Hepatocyte (in vitro differentiated cells): ENCODE results near the gene CDPF1.

Source experiments
- EZH2phosphoT487 ChIP-seq: fragments of 200-600 bp; sonication (generic); IDR thresholded peaks from one replicate; pipeline ENCODE4 v1.6.1; 2018; ENCODE audit warnings: antibody characterized with exemption, mild to moderate bottlenecking, low read depth, moderate library complexity; ENCODE audit not compliant: unreplicated experiment, severe bottlenecking
- TF ChIP-seq, protein P1 (sequence below): fragments of 200-600 bp; sonication (generic); IDR thresholded peaks from 2 replicates; pipeline ENCODE4 v1.5.1; 2016; ENCODE audit warnings: antibody characterized with exemption, mild to moderate bottlenecking; ENCODE audit not compliant: poor library complexity

DNA sequence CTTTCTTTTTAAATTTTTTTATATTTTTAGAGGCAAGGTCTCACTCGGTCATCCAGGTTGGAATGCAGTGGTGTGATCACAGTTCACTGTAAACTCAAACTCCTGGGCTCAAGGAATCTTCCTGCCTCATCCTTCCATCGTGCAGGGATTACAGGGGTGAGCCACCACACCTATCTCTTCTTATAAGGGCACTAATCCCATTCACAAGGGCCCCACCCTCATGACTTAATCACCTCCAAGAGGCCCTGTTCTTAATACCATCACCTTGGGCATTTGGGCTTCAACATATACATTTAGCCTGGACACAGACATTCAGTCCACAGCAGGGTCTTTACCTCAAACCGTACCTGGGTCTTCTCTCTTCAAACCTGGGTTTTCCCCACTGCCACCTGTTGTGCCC, 42.1 kb upstream of the CDPF1 start:
- TF ChIP-seq, protein P1, sequence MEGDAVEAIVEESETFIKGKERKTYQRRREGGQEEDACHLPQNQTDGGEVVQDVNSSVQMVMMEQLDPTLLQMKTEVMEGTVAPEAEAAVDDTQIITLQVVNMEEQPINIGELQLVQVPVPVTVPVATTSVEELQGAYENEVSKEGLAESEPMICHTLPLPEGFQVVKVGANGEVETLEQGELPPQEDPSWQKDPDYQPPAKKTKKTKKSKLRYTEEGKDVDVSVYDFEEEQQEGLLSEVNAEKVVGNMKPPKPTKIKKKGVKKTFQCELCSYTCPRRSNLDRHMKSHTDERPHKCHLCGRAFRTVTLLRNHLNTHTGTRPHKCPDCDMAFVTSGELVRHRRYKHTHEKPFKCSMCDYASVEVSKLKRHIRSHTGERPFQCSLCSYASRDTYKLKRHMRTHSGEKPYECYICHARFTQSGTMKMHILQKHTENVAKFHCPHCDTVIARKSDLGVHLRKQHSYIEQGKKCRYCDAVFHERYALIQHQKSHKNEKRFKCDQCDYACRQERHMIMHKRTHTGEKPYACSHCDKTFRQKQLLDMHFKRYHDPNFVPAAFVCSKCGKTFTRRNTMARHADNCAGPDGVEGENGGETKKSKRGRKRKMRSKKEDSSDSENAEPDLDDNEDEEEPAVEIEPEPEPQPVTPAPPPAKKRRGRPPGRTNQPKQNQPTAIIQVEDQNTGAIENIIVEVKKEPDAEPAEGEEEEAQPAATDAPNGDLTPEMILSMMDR: no peak
- TF ChIP-seq EZH2phosphoT487: no peak
